ENCODE measurements around the gene IQGAP1. TPM values are rescaled to one million over a fixed set of nuclear protein-coding genes. Genes with fewer than 3 reads are reported as not detected.

IQGAP1 gene
- total and polyA plus RNA-seq, 11 donors = 18.9 to 115 (median 36.1) TPM

DNA sequence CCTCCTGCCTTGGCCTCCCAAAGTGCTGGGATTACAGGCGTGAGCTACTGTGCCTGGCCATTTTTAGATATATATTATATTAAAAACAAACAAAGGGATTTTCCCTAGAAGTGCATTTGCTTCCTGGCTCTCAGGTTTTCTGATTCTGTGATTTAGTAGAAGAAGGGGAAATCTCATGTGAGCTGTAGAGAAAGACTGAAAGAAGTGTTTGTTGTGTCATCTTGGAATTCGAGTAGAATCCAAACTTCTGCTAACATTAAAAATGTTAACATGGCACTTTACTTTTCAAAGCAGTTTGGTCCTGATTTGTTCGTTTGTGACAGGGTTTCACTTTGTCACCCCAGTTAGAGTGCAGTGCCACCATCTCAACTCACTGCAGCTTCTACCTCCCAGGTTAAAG, 34.9 kb downstream of the IQGAP1 start:
- ATAC-seq (no peak), DNase-seq (no peak)
- no peaks in the 10 kb centered on the region for H3K27me3 ChIP-seq
- no peaks in the 10 kb centered on the region for H3K9me3 ChIP-seq
- no peak overlapping the region for H3K4me3 ChIP-seq
- WGBS, 4 donors = 65 to 71% (median 69%) methylated on average over 3 of the region's 3 CpGs
- intact Hi-C loops (cut with DNase I) = loop anchor here in 6 of 10 donors (5.0 to 10.0 kb wide), 4 partner anchors 34 to 58 kb away; partner anchors contain the start of gene IQGAP1 (in 4 of the 6)
- H3K36me3 ChIP-seq = peaks cover 0 to 20% (median 10%) of the 10 kb centered on the region in 9 donors
- H3K4me1 ChIP-seq = peaks cover 20 to 85% (median 75%) of the 10 kb centered on the region in 12 donors
- TF ChIP-seq, protein P1, sequence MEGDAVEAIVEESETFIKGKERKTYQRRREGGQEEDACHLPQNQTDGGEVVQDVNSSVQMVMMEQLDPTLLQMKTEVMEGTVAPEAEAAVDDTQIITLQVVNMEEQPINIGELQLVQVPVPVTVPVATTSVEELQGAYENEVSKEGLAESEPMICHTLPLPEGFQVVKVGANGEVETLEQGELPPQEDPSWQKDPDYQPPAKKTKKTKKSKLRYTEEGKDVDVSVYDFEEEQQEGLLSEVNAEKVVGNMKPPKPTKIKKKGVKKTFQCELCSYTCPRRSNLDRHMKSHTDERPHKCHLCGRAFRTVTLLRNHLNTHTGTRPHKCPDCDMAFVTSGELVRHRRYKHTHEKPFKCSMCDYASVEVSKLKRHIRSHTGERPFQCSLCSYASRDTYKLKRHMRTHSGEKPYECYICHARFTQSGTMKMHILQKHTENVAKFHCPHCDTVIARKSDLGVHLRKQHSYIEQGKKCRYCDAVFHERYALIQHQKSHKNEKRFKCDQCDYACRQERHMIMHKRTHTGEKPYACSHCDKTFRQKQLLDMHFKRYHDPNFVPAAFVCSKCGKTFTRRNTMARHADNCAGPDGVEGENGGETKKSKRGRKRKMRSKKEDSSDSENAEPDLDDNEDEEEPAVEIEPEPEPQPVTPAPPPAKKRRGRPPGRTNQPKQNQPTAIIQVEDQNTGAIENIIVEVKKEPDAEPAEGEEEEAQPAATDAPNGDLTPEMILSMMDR (IDR thresholded peaks at IDR 0.05) = no peak
- H3K27ac ChIP-seq = peak overlapping the region in 6 of 12 donors; percentile 40 to 59 (median 50)

- Histone ChIP-seq H3K27ac (peak overlapping the region in 11 of 12 donors; percentile 1 to 59 (median 40)), H3K27me3 (no peaks in the 10 kb centered on the region), H3K36me3 (peaks cover 0 to 29% (median 19%) of the 10 kb centered on the region in 9 donors), H3K4me1 (peaks cover 20 to 75% (median 66%) of the 10 kb centered on the region in 12 donors), H3K9me3 (no peaks in the 10 kb centered on the region), H3K4me3 (no peak overlapping the region)
- peak in 1 of 4 donors; percentile 54 for ATAC-seq
- no peak for TF ChIP-seq POLR2A (IDR thresholded peaks at IDR 0.05)
- TF ChIP-seq, protein P1 (IDR thresholded peaks at IDR 0.05) = no peak
- intact Hi-C loops (cut with DNase I) = loop anchor here in 6 of 10 donors (5.0 to 10.0 kb wide), 4 partner anchors 33 to 59 kb away; partner anchors contain the start of gene IQGAP1 (in 4 of the 6)
- 18 to 49% (median 25%) methylated on average over 4 of the region's 4 CpGs for WGBS, 4 donors
- peak in 1 of 5 donors; percentile 14 for DNase-seq
Measured at GRCh38 chr15:90423801-90424319, 35.8 kb downstream of the IQGAP1 start.

DNA sequence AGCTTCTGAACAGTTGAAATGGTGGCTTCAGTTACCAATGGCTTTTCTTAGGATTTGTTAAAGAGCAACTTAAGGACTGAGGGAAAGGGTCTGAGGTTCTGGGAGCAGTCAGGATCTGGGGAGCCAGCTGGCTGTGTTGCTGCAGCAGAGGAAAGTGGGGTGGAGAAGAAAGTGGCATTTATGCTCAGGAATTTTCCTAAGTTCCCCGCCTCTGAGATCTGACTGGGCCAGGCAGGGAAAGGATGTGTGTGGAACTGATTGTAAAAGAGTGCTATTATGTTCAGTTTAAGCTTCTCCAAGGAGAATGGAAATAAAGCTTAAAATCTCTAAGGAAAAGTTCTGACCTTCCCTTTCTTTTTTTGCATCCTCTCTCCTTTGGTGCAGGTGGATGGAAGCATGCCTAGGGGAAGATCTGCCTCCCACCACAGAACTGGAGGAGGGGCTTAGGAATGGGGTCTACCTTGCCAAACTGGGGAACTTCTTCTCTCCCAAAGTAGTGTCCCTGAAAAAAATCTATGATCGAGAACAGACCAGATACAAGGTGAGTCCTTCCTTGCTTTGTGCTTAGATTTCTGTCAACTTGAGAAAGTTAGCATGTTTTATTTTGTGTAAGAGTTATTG, 37.8 kb downstream of the IQGAP1 start:
- H3K27me3 ChIP-seq = no peaks in the 10 kb centered on the region
- no peak for DNase-seq
- ATAC-seq = peak in 1 of 4 donors; percentile 32
- WGBS, 4 donors = 69 to 80% (median 76%) methylated on average over 2 of the region's 2 CpGs
- H3K36me3 ChIP-seq = peaks cover 0 to 48% (median 36%) of the 10 kb centered on the region in 9 donors
- H3K4me1 ChIP-seq = peaks cover 10 to 56% (median 47%) of the 10 kb centered on the region in 12 donors
- TF ChIP-seq, protein P1 (IDR thresholded peaks at IDR 0.05) = no peak
- no peak for TF ChIP-seq POLR2A (IDR thresholded peaks at IDR 0.05)
- no peak overlapping the region for H3K4me3 ChIP-seq
- H3K27ac ChIP-seq = peak overlapping the region in 1 of 12 donors; percentile 27
- intact Hi-C loops (cut with DNase I) = loop anchor here in 2 of 10 donors (5.0 to 10.0 kb wide), 2 partner anchors 39 to 61 kb away; partner anchors contain the start of gene IQGAP1 (in 2 of the 2)
- H3K9me3 ChIP-seq = no peaks in the 10 kb centered on the region

GRCh38 chr15:90427185-90427584, 39.1 kb downstream of the IQGAP1 start:
- 79 to 97% (median 92%) methylated on average over 5 of the region's 5 CpGs for WGBS, 4 donors
- Histone ChIP-seq H3K36me3 (peaks cover 0 to 60% (median 43%) of the 10 kb centered on the region in 9 donors), H3K9me3 (no peaks in the 10 kb centered on the region), H3K27ac (no peak overlapping the region), H3K4me3 (no peak overlapping the region), H3K27me3 (no peaks in the 10 kb centered on the region), H3K4me1 (peaks cover 0 to 51% (median 37%) of the 10 kb centered on the region in 12 donors)
- ATAC-seq (no peak), DNase-seq (no peak)
- no peak for TF ChIP-seq POLR2A (IDR thresholded peaks at IDR 0.05)
- TF ChIP-seq, protein P1 (IDR thresholded peaks at IDR 0.05) = no peak
- intact Hi-C loops (cut with DNase I) = loop anchor here in 2 of 10 donors (5.0 to 10.0 kb wide), 2 partner anchors 40 to 62 kb away; partner anchors contain the start of gene IQGAP1 (in 2 of the 2)
